EH (cell line): ENCODE measurements around the gene GPBP1L1.
A peak's percentile ranks its signal among the peaks of the same experiment; 100 is the strongest.
"Not testable (repeated sequence)": the region's sequence is repeated elsewhere in the genome, so short reads cannot be mapped to it uniquely, and the experiment has no call there.

Source experiments
- DNase-seq: peaks from one replicate; pipeline ENCODE4 v3.0.0-alpha.2; 2015; ENCODE audit warnings: low read depth

Gene GPBP1L1, protein sequence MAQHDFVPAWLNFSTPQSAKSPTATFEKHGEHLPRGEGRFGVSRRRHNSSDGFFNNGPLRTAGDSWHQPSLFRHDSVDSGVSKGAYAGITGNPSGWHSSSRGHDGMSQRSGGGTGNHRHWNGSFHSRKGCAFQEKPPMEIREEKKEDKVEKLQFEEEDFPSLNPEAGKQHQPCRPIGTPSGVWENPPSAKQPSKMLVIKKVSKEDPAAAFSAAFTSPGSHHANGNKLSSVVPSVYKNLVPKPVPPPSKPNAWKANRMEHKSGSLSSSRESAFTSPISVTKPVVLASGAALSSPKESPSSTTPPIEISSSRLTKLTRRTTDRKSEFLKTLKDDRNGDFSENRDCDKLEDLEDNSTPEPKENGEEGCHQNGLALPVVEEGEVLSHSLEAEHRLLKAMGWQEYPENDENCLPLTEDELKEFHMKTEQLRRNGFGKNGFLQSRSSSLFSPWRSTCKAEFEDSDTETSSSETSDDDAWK

DNA sequence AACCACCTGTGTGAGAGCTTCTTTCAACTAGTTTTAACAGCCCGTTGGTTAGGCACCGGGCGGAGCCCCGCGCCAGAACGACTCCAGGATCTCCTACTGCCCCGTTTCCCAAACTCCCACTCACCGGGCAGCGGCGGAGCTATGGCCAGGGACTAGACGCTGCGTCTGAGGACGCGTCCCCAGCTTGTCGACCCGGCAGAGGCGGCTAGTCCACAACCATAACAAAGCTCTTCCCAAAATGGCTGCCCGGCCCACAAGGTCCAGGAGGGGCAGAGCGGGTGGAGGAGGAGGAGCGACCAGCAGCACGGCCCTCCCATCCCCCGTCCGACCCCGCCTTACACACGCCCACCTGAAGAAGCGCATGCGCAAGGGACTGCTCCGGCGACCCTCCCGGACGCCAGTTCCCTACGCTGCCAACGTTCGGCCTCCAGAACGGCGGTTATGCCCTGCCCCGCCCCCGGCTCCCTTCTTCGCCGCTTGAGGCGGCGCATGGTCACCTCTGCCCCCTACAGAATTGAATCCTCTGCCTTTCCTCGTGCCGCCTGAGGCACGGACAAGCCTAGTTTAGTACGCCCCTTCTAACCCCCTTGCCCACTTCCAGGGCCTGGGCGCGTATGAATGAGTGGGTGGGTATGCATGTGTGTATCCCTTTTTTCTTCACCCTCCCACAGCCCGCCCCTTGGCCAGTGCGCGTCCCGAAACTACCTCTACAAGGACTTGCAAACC, at the start of gene GPBP1L1:
Gene GPBP1L1 (minus strand): TSS at position 246 of the 726 bp plus-strand sequence. CDS start 27,446 bp downstream, outside the sequence.
- DNase-seq = peak; percentile 98

DNA sequence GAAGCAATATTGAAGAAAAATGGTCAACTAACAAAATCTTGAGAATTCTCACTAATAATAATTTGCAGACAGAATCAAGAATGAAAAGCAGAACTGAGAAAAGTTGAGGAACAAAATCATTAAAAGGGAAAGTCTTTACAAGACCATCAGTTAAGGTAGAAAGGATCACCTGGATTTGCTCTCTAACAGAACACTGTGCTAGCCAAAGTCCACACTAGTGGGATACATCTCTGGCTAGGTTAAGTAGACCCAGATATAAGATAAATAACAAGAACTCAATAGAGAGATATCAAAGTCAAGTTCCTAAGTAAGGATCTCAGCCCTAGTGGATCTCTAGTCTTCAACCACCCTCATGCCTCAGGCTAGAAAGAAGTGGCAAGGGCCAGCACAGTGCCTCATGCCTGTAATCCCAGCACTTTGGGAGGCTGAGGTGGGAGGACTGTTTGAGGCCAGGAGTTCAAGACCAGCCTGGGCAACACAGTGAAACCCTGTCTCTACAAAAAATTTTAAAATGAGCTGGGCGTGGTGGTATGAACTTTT, 44.5 kb upstream of the GPBP1L1 start:
- no peak for DNase-seq

DNA sequence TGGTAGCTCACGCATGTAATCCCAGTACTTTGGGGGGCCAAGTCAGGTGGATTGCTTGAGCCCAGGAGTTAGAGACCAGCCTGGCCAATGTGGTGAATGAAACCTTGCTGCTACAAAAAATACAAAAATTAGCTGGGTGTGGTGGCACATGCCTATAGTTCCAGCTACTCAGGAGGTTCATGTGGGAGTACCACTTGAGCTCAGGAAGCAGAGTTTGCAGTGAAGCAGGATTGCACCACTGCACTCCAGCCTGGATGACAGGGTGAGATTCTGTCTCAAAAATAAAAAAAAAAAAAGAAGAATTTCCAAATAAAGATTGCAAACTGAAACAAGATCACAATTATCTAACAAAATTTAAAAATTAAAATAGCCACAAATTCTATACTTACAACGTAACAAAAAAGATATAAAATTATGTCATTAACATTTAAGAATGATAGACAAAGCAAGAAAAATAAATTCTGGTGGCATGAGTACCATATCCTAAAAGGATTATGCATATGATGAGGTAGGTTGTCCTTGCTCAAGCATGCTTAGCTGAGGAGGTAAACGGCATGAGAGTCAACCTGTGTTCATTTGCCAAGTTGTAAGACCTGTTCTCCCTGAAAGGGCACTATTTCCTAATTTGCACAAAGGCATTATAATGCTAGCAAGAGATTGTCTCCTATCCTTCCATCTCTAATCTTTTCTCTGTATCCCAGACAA, 43.9 kb upstream of the GPBP1L1 start:
- DNase-seq = no peak

DNA sequence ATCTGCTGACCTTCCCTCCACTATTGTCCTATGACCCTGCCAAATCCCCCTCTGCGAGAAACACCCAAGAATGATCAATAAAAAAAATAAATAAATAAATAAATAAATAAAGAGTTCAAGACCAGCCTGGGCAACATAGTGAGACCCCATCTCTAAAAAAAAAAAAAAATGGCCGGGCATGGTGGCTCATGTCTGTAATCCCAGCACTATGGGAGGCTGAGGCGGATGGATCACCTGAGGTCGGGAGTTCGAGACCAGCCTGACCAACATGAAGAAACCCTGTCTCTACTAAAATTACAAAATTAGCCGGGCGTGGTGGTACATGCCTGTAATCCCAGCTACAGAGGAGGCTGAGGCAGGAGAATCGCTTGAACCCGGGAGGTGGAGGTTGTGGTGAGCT, 39.7 kb upstream of the GPBP1L1 start:
- not testable (repeated sequence) for DNase-seq

DNA sequence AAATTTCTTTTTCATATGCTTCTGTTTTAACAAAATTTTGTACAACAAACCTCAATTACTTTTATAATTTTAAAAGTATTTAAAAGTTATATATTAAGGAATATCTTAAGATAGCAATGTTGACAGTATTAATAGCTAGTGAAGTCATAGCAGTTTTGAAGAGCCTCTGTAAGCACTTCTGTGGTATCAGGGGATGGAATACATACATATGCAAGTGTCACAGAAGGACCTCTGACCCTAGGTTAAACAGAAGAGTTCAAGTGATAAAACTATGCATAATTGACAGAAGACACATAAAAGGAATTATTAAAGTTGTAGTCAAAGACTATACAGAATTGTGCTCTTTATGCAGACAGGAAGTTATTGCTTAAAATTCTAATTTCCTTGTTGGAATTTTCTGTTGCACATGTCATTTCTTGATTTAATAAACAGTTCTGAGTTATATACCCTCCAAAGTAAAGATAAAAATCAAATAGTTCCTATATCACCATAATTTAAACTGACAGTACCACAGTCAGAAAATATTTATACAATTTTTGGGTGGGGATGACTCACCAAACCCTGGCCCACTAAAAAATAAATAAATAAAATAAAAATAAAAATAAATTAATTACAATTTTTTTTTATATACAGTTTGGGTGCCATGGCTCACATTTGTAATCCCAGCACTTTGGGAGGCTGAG, 37.1 kb upstream of the GPBP1L1 start:
- DNase-seq = peak; percentile 64

DNA sequence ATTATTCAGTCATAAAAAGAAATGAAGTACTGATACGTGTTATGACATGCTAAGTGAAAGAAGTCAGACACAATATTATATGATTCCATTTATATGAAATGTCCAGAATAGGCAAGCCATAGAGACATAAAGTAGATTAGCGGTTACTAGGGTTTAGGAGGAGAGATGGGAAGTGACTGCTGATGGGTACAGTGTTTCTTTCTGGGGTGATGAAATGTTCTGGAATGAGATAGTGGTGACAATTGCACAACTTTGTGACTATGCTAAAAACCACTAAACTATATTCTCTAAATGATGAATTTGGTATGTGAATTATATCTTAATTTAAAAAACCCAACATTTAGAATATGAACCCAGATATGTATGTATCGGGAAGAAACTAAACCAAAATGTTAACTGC, 36.5 kb upstream of the GPBP1L1 start:
- peak; percentile 69 for DNase-seq

DNA sequence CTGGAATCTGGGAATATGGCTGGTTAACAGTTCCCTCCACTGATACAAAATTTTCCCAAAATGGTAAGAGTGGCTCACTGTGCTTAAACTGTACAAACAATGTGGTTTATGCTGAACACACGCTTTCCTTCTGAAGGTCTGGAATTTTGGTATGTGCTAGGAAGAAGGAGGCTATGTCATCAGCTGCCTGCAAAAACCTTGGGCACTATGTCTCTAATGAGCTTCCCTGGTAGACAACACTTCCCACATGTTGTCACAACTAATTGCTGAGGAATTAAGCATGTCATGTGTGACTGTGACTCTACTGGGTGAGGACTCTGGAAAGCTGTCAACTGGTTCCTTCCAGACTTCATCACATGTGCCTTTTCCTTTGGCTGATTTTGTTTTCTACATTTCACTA, 34.9 kb upstream of the GPBP1L1 start:
- DNase-seq = peak; percentile 94

DNA sequence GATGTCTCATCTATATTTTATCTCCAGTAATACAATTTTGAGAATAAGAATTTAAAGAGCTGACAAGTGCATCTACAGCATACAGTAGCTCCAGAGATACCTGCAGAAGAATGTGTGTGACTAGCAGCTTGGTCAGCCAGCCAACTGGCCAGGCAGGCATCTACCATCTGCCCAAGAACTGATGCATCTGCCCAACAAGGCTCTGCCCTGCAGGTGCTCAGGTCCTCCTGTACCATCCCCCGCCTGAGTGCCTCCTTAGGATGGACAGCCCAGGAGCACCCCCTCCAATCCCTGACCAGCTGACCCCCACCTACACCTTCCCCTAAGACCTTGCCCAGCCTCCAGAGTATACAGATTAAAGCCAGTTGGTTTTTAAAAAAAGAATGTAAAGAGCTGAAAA, 32.0 kb upstream of the GPBP1L1 start:
- no peak for DNase-seq

DNA sequence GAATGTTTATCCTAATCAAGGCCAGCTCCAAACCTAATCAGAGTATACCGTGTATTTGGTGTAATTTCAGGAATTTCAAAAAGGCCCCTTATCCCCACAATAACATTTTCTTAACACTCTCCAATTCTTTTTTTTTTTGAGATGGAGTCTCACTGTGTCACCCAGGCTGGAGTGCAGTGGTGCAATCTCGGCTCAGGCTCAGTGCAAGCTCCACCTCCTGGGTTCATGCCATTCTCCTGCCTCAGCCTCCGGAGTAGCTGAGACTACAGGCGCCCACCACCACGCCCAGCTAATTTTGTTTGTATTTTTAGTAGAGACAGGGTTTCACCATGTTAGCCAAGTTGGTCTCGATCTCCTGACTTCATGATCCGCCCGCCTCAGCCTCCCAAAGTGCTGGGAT, 31.1 kb upstream of the GPBP1L1 start:
- DNase-seq = peak; percentile 50

DNA sequence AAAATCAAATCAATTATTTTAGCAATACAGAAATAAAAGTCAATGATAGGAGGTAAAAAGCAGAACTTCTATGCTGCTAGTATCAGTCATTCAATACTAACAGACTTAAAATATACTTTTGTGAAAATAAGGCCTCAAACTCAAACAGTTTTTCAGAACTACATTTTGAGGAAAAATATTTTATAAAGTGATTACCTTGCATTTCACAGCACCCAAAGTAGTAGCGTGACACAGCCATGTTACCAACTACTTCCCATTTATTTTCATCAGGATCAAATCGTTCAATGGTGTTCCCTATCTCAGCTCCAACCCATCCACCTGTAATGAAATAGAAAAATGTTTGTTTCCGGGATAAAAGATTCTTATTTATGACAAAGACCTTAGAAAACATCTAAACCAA, 30.4 kb upstream of the GPBP1L1 start:
- DNase-seq = no peak

DNA sequence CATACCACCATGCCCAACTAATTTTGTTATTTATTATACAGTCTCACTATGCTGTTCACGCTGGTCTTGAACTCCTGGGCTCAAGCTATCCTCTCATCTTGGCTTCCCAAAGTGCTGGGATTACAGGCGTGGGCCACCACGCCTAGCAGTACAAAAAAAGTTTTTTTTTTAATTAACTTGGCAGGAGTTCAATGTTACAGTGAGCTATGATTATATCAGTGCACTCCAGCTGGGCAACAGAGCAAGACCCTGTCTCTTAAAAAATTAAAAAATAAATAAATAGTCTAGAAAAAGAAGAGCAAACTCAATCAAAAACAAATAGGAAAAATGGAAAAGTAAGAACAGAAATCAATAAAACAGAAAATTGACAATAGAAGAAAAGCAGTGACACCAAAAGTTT, 27.4 kb upstream of the GPBP1L1 start:
- no peak for DNase-seq

DNA sequence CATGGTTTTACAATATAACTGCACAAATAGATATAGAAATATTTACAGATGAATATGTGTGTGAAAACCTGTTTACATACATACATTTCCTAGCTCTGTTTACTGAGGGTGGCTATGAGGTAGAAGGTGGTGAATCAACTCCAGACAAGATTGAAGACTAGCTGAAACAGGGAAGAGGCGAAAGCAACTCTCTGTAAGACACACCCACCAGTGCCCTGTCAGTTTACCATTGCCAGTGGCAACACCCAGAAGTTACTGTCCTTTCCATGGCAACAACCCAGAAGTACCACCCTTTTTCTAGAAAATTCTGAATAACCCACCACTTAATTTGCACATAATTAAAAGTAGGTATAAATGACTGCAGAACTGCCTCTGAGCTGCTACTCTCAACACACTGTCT, 18.3 kb upstream of the GPBP1L1 start:
- no peak for DNase-seq

DNA sequence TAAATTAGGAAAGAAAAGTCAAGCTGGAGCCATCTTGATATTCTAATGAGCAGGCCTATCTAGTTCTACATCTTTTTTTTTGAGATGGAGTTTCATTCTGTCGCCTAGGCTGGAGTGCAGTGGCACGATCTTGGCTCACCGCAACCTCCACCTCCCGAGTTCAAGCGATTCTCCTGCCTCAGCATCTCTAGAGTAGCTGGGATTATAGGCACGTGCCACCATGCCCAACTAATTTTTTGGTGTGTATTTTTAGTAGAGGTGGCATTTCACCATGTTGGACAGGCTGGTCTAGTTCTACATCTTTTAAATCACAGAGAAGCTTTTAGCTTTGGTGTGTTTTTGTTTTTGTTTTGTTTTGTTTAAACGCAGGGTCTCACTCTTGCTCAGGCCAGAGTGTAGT, 8.5 kb upstream of the GPBP1L1 start:
- no peak for DNase-seq

DNA sequence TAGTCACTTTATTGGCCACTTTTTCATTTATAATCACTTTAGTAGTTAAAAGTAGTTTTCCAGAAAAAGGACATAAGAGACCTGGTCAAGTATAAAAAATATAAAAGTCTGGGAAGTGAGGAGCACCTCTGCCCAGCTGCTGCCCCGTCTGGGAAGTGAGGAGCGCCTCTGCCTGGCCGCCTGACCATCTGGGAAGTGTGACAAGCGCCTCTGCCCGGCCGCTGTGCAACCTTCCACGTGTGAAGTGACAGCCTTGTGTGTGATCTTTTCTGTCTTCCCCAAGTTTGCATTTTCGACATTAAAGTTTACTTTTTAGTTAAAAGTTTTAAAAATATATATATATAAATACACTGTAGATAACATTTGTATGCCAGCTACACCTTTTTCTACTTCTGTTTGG, 7.5 kb upstream of the GPBP1L1 start:
- not testable (repeated sequence) for DNase-seq

DNA sequence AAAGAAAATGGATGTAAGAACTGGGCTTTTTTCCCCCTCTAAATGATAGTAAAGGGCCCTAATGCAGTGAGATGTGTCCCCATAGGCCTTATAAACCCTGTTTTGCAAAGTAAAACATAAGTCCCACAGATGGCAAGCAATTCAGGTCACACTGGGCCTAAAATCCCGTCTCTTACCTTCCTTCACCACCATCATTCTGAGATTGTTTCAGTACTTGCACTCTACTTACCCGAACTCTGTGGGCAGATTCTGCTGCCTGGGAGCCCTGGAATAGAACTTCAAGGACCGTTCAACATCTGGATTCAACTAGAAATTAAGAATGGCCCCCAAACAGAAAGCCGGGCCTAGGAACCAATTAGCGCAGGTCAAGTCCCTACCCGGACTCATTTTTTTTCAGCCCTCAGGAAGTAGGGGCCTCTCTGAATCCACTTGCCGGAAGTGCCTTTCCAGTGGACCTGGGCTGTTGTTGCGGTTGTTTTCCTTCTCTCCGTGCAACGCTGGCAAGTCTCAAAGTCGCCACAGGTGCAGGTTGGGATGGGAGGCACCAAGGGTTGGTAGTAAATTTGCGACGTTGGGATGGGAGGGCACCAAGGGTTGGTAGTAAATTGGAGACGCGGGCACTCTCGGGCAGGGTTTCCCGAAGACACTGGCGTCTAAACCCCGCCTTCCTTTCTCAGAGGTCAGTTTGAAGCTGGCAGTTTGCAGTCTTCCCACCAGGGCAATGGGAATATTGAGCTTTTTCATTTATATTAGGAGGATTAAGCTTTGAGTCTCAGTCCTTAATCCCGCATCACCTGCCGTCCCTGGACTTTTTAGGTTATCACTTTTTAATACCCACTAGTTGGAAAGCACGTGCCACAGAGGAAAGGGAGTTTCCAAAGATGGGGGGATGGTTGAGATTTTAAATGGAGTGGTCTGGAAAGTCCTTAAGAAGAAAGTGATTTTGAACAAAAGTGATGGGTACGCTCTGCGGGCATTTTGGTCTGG, 1.7 kb upstream of the GPBP1L1 start, which contains the start of gene TMEM69:
Gene TMEM69 (plus strand): TSS at position 428 of the 987 bp plus-strand sequence. CDS start 2,888 bp downstream, outside the sequence.
- DNase-seq = peak; percentile 88

DNA sequence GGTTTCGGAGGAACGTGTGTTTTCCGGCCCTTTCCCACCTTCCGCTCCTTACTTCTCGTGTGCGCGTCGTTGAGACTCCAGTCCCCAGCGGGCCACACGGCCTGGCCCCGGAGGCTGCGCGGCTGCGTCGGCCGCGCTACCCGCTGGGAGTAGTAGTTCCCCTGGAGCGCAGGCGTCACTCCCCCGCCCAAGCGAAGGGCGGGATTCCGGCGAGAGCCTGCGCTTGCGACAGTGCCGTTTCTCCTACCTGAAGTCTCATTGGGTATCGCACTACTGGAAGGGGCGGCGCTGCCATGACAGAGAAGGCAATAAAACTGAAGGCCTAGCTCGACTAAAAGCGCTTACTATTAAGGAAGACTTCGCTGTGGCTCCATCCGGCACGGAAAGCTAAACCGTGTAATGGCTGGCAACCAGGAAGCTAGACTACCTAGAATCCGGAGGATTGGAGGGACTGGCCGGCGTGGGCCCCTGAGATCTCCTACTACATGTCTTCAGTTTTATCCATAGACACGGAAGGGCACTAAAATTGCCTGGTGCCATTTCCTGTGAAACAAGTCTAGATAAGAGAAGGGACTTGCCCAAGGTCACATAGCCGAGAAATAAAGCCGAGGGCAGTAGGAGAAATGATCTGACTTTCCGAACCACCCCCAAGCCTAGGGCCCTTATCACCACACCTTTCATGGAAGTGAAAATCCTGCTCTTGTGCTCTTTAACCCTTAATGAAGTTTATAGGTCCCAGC, 851 bp upstream of the GPBP1L1 start:
- peak; percentile 99 for DNase-seq

DNA sequence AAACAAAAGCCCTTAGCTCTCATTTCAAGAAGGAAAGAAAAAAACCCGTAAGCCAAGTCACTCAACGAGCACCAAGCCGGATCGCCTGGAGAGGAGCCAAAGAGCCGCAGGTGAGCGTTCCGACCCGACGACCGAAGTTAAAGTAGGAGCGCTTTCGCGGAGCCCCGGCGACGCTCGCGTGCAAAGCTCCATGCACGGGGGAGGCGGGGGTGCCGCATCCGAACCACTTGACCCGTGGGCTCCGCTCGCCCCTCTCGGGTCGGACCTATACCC, 382 bp downstream of the GPBP1L1 start:
- DNase-seq = no peak

DNA sequence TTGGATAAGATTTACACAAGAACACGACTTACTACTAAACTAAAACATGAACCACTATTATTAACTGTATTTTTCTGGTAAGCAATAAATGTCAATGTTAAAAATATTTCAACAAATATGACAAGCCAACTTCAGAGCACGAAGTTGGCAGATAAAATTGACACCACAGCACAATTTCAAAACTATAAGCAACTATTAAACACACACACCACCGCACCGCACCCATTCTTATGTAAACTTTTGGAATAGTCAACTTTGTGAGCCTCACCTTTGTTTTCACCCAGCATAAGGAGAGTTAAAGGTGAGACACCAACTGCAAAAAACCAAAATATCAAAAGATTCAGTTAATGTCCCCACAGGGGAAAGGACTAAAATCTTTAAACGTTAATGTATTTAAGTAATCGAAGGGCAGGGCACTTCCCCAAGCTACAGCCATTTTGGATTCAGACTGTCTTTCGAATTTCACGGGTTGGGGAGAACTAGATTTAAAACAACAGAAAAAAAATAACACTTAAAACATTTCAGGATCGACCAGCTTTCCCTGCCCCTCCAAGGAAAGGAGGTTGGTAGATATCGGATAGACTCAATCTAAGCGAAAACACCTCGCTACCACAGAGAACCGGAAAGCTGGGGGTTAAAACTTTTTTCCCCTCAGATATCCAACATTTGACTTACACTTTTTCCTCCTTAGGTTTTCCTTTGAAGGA, 872 bp downstream of the GPBP1L1 start:
- peak; percentile 16 for DNase-seq

DNA sequence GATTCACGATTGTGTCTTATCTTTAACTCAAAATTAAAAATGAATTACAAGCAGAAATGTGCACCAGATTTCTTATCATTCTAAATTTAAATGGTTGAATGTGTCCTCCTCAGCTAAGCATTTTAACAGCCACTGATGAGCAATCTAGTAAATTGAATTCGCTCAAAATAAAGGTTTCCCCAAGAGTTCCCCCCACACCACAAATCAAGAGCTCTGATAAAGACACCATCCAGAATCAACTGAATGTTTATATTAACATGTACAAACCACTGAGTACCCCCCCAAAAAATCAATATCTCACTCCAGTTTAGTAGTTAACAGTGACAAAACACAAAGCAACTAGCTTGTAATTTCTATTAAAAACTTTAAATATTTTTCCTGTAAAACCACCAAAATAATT, 1.9 kb downstream of the GPBP1L1 start:
- DNase-seq = no peak
